Colonic mucosa (tissue), 4 donors: ENCODE results near the gene ZFAND6. TPM values are rescaled to one million over a fixed set of nuclear protein-coding genes. Genes with fewer than 3 reads are reported as not detected.

Experiments
- DNase-seq: peaks from one replicate; pipeline ENCODE4 v3.0.0-alpha.2; 2020
- H3K27ac ChIP-seq: fragments of 200-600 bp; one replicate; pipeline ENCODE4 v1.8.0; 2021
- H3K27me3 ChIP-seq: fragments of 200-600 bp; one replicate; pipeline ENCODE4 v1.8.0; 2021
- H3K36me3 ChIP-seq: fragments of 200-600 bp; one replicate; pipeline ENCODE4 v1.8.0; 2021
- H3K4me1 ChIP-seq: fragments of 200-600 bp; one replicate; pipeline ENCODE4 v1.8.0; 2021; ENCODE audit warnings: mild to moderate bottlenecking
- H3K4me3 ChIP-seq: fragments of 200-600 bp; one replicate; pipeline ENCODE4 v1.8.0; 2021
- H3K9ac ChIP-seq, 2 donors: one replicate each; pipeline ENCODE4 v1.7.0; 2013; ENCODE audit warnings: control low read depth in 2 of 2, low read depth in 2 of 2, low read length in 2 of 2
- H3K9me3 ChIP-seq: fragments of 200-600 bp; one replicate; pipeline ENCODE4 v1.8.0; 2021
- CTCF ChIP-seq: fragments of 200-600 bp; IDR thresholded peaks from one replicate; pipeline ENCODE4 v1.8.0; 2022; ENCODE audit warnings: antibody characterized with exemption, mild to moderate bottlenecking
- intact Hi-C: fragments of 100-400 bp; cut with DNase I; formaldehyde crosslinking; loops from one replicate; pipeline ENCODE4 v1.14.1; 2022
- total RNA-seq, 2 donors: library from RNA; stranded (reverse); fragmentation: NEBNext Ultra II Directional in 1 of 2; extraction: Animal tissue kit (Norgen Biotek cat#: 25700) in 1 of 2; gene quantifications; one replicate each; pipeline ENCODE4 v1.2.1, GENCODE V29; 2021
- donor health status: healthy.
- donor health status: DM: no; HTN: no; CAD: no.
- donor health status: DM: no; HTN: no; CAD: no.

Gene ZFAND6
- total RNA-seq, 2 donors from 2014 or later: 56.0 to 82.4 TPM

- TF ChIP-seq CTCF: no peak
- Histone ChIP-seq H3K4me1 (no peaks in the 10 kb centered on the region), H3K9me3 (no peaks in the 10 kb centered on the region), H3K27me3 (no peaks in the 10 kb centered on the region), H3K4me3 (no peak overlapping the region), H3K27ac (no peak overlapping the region), H3K36me3 (no peaks in the 10 kb centered on the region), H3K9ac (no peak overlapping the region)
- no peak for DNase-seq
- intact Hi-C loops: loop anchor here (10.0 kb wide), 2 partner anchors 282 to 792 kb away; partner anchors contain the start of gene MTHFS
Measured at GRCh38 chr15:80176443-80176842, 117.0 kb downstream of the ZFAND6 start.

DNA sequence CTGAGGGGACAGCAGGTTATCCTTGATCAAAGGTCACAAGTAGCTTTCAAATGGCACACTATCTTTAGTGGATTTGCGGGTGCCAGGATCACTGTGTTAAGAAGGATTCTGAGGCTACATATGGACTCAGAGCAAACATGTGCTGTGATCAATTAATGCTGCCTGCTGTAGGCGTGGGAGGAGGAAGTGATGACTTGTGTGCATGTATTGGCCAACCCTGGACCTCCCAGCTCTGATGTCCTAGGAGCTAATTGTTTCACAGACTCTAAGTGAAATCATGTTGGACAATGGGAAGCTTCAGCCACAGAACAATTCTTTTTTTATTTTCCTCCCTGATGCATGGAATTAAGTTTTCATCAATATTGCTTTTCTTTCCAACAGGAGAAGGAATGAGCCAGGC, 117.7 kb downstream of the ZFAND6 start:
- intact Hi-C loops: loop anchor here (10.0 kb wide), 2 partner anchors 282 to 792 kb away; partner anchors contain the start of gene MTHFS
- Histone ChIP-seq H3K9me3 (no peaks in the 10 kb centered on the region), H3K4me1 (no peaks in the 10 kb centered on the region), H3K9ac (no peak overlapping the region), H3K36me3 (no peaks in the 10 kb centered on the region), H3K27me3 (no peaks in the 10 kb centered on the region), H3K27ac (no peak overlapping the region), H3K4me3 (no peak overlapping the region)
- no peak for TF ChIP-seq CTCF
- DNase-seq: no peak

DNA sequence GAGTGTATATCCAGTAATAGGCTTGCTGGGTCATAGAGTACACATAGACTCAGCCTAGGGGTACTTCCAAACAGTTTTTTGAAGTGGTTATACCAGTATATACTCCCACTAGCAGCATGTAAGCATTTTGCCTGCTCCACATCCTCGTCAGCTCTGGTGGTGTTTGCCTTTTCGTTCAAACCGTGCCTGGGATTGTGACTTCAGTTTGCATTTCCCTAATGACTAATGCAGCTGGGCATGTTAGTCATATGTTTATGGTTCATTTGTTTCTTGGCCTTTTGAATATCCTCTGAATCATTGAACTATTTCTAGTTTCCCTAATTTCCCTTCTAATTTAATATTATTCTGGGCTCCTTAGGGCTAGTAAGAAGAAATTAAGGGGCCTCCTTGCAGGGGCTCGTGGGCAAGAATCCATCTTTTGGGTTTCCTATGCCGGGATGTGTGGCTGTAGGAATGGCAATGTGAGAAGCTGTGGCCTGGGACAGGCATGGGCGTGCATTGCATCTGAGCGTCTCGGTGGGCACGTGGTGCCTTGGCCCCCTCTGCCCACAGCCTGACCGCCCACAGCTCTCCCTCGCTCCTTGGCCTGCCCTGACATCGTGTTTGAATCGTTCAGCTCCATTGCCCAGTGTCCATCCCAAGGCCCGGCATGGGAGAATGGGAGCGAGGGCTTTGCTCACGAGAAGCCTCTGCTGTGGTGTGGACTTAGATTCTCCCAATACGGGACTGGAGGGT, 119.7 kb downstream of the ZFAND6 start:
- Histone ChIP-seq H3K27me3 (no peaks in the 10 kb centered on the region), H3K36me3 (no peaks in the 10 kb centered on the region), H3K4me3 (no peak overlapping the region), H3K27ac (no peak overlapping the region), H3K4me1 (no peaks in the 10 kb centered on the region), H3K9me3 (no peaks in the 10 kb centered on the region), H3K9ac (no peak overlapping the region)
- intact Hi-C loops: loop anchor here (10.0 kb wide), 2 partner anchors 284 to 794 kb away; partner anchors contain the start of gene MTHFS
- no peak for TF ChIP-seq CTCF
- DNase-seq: no peak

GRCh38 chr15:80179935-80180334, 120.5 kb downstream of the ZFAND6 start:
- H3K9ac ChIP-seq: no peak overlapping the region
- H3K4me1 ChIP-seq: no peaks in the 10 kb centered on the region
- H3K27me3 ChIP-seq: no peaks in the 10 kb centered on the region
- no peaks in the 10 kb centered on the region for H3K36me3 ChIP-seq
- H3K9me3 ChIP-seq: no peaks in the 10 kb centered on the region
- no peak overlapping the region for H3K27ac ChIP-seq
- no peak for DNase-seq
- no peak overlapping the region for H3K4me3 ChIP-seq
- intact Hi-C loops: loop anchor here (10.0 kb wide), 2 partner anchors 285 to 795 kb away; partner anchors contain the start of gene MTHFS
- no peak for TF ChIP-seq CTCF

DNA sequence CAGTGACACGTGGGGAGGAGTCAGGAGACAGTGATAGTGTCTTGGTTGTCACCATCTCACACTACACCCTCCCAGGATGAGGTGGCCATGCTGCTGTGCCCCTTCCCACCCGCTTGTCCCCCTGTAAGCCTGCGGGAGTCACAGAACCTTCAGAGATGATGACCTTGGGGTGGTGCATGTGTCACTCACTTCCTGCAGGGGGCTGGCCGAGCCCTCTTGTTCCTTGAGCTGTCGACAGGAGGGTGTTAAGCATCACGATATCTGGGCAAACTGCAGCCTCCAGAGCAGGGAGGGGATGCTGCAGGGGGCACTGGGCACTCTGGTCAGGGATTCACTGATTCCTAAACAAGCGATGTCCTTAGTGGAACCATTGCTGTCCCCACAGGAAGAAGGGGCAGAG, 121.0 kb downstream of the ZFAND6 start:
- no peak overlapping the region for H3K27ac ChIP-seq
- no peak overlapping the region for H3K9ac ChIP-seq
- no peak for TF ChIP-seq CTCF
- H3K36me3 ChIP-seq: no peaks in the 10 kb centered on the region
- H3K9me3 ChIP-seq: no peaks in the 10 kb centered on the region
- no peaks in the 10 kb centered on the region for H3K27me3 ChIP-seq
- no peak overlapping the region for H3K4me3 ChIP-seq
- DNase-seq: no peak
- H3K4me1 ChIP-seq: no peaks in the 10 kb centered on the region
- intact Hi-C loops: no loop called here
